HG03175 (cell line): ENCODE measurements around the gene SHISAL1.

Source experiments
- ATAC-seq: cut with Tn5 transposase; IDR thresholded peaks from one replicate; pipeline ENCODE4 v1.9.1; 2021; ENCODE audit warnings: mild to moderate bottlenecking, moderate library complexity; ENCODE audit not compliant: unreplicated experiment

Gene SHISAL1

GRCh38 chr22:44213489-44214043, 99.2 kb downstream of the SHISAL1 start:
- no peak for ATAC-seq

- no peak for ATAC-seq
Measured at GRCh38 chr22:44212936-44213335, 99.8 kb downstream of the SHISAL1 start.

DNA sequence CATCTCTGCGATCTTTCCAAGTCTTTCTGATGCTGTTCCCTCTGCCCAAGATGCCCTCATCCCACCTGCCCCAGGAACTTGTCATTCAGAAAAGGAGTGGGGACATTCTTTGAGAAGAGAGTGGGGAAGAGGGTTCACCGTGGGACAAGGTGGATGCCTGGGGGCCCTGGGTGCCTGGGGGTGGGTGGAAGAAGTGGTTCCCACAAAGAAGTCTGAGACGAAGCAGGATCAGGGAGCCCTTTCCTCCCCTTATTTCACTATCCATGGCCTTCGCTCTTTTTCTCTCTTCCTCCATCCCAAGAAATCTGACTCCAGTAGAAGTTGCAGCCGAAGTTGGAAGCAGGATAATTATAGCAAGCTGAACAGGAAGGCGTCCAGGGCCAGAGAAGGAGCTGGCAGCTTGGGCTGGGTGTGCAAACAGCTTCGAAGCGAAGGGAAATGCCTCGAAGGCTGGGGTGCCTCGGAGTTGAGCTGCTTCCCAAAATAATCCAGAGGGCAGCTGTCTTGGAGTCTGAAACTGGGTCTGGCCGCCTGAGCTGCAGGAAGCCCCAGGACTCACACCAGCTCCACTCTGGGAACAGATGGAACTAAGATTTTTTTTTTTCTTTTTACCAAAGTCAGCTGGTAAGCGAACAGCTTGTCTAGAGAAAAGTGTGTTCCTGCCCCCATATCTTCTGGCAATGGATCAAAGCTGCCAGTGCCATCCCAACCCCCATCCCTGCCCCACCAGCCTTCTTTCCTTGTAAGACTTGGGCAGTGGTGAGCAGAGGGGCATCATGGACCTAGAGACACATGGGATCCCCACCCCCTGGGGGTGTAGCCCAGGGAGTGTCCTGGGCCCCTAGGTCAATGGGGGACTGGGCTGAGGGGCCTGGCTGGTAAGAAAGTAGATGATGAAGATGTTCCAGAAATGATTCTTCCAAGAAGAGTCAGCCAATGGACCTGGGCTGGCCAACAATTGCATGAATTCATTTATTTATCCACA, 100.5 kb downstream of the SHISAL1 start:
- ATAC-seq: no peak

DNA sequence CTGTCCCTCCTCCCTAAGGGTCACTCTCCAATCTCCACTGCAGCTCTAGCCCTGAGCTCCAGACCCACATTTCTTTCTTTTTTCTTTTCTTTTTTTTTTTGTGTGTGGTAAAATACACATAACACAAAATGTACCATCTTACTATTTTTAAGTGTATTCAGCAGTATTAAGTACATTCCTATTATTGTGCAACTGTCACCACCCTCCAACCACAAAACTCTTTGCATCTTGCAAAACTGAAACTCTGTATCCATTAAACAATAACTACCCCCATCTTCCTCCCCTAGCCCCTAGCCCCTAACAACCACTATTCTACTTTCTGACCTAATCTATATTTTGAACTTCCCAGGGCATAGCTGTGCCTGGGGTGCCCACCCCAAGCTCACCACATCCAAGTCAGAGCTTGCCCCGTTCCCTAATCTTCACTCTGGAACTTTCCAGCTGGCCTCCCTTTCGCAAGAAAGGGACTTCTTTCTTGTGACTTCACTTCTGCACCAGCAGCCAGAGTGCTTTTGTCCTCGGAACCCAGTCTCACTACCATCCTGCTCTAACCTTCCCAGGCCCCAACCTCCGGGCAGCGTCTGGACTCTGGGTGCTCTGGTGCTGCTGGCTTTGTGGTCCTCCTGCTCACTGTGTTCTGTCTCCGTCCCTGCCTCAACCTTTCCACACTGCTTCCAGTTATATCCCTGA, 101.3 kb downstream of the SHISAL1 start:
- ATAC-seq: no peak

DNA sequence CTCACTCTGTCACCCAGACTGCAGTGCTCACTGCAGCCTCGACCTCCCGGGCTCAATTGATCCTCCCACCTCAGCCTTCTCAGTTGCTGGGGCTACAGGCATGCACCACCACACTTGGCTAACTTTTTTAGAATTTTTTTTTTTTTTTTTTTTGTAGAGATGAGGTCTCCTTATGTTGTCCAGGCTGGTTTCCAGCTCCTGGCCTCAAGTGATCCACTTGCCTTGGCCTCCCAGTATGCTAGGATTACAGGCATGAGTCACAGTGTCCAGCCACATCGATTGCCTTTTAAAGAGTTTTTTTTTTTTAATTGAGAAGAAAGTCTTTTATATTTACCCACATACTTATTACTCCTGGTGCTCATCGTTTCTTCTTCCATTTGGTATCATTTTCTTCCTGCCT, 102.0 kb downstream of the SHISAL1 start:
- no peak for ATAC-seq

DNA sequence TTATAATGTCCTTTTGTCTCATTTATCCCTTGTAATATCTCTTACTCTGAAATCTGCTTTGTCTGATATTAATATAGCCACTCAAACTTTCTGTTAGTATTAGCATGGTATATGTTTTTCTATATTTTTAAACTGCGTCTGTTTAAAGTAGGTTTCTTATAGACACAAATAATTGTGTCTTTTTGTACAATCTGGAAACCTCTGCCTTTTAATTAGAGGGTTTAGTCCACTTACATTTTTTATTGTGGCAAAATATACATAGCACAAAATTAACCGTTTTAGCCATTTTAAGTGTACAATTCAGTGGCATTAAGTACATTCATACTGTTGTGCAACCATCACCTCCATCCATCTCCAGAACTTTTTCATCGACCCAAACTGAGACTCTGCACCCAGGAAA, 103.4 kb downstream of the SHISAL1 start:
- ATAC-seq: no peak

- no peak for ATAC-seq
Measured at GRCh38 chr22:44207981-44208317, 104.8 kb downstream of the SHISAL1 start.

DNA sequence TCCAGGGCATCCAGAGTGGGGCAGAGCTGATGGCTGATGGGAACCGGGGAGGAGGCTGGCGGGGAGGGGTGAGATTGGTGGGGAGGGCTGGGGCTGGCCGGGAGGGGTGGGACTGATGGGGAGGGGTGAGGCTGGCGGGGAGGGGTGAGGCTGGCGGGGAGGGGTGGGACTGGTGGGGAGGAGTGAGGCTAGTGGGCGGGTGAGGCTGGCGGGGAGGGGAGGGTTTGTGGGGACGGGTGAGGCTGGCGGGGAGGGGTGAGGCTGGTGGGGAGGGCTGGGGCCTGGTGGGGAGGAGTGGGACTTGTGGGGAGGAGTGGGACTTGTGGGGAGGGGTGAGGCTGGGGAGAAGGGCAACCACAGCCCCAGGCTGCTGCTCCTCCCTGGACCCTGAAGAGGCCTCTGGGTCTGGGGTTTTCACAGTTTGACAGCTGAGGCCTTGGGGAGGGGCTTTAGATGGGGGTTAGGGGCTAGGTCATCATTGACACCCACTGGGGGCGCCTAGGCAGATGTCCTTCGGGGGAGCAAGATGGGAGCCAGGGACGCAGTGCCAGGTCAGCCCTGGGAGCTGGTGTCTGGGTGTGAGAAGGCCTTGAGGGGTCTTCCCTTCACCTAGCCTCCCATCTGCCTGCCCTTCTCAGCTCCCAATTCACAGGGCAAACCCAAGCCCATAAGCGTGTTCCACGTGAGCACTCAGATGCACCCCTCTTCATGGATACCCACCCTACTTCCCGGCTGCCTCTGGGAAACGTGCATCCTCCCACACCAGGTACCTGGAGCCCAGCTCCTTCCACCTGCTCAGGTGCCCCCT, 105.4 kb downstream of the SHISAL1 start:
- ATAC-seq: no peak

DNA sequence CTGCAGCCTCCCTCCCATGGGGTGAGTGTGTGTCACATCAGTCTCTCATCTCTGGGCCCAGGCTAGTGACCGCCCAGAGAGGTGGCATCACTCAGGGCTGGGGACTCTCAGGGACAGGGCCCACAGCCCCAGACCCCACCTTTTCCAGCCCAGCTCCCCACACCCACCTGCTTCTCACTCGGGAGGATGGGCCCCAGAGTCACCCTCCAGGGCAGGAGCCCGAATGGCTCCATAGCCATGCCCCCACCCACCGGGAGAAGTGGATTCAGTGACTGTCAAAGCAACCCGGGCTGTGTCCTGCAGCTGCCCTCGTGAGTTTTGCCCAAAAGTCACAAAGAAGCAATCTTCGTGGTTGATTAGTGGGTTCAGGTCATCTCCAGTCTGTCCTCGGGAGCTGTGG, 106.1 kb downstream of the SHISAL1 start:
- ATAC-seq: no peak

GRCh38 chr22:44206330-44206645, 106.5 kb downstream of the SHISAL1 start:
- ATAC-seq: no peak

DNA sequence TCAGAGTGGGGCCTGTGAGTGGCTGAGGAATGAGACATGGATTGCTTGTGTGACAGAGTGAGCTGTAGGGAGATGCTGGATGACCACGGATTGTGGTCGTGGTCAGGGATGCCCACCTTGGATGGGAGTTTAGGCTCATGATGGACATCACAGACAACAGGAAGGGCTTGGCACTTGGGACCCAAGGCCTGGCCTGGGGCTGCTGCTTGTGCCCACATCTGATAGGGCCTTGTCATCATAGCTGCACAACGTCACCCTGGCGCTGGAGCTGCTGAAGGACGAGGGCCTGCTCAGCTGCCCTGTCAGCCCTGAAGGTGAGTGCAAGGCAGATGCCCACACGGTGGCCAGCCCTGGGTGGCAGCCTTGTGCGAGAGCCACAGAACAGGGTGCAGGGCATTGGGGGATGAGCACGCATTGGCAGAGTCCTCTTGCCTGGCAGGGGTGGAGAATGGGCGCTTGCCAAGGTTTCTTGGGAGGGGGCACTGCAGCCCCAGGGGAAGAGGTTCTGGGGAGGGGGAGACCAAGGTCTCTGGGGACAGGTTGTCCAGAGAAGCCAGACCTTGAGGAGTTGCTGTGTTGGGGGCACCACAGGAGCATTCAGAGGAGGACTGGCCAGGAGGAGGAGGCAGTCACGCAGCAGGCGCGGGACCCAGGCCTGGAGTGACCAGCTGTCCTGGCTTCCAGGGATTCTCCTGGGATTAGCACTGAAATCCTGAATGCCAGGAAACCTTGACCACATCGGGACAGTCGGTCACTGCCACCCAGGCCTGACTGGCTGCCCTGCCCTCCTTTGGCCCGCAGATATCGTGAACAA, 107.0 kb downstream of the SHISAL1 start:
- no peak for ATAC-seq

GRCh38 chr22:44204739-44205515, 107.8 kb downstream of the SHISAL1 start:
- no peak for ATAC-seq

- ATAC-seq: no peak
Measured at GRCh38 chr22:44203203-44203602, 109.5 kb downstream of the SHISAL1 start.

GRCh38 chr22:44202261-44202789, 110.4 kb downstream of the SHISAL1 start:
- ATAC-seq: no peak

DNA sequence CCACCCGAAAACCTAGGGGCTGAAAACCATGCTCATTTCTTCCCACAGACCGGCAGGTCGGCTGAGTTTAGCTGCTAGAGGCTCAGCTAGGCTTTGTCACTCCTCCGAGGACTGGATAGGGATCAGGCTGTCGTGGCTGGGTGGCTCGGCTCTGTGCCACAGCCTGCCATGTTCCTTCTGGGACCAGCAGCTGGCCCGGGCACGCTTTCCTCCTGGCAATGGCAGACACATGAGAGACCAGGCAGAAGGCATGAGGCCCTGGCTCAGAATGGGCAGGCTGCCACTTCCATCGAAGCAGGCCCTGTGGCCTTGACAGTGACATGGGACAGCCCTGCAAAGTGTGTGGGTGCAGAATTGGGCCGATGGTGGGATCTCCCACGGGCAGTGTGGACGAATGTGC, 111.1 kb downstream of the SHISAL1 start:
- ATAC-seq: no peak

- no peak for ATAC-seq
Measured at GRCh38 chr22:44200855-44201550, 111.7 kb downstream of the SHISAL1 start.

- no peak for ATAC-seq
Measured at GRCh38 chr22:44200451-44200850, 112.3 kb downstream of the SHISAL1 start.

DNA sequence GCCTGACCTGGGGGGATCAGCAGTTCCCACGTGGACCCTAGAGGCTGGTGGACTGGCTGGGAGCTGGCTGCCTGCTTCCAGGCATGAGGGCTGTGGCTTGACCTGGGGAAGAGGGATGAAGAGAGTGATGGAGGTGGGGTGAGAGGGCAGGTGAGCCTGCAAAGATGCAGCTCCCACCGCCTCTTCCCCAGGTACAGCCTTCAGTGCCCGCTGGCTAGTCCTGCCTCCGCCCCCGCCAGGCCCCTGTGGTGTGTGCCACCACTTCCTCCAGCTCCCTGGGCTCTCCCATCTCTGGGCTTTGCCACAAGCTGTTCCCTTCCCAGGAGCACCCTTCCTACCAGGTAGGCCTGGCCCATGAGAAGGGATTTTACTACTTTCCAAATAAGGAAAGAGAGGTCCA, 112.9 kb downstream of the SHISAL1 start:
- ATAC-seq: no peak

- no peak for ATAC-seq
Measured at GRCh38 chr22:44199164-44199563, 113.6 kb downstream of the SHISAL1 start.
